ENCODE data around the gene JAKMIP1.

JAKMIP1 gene

DNA sequence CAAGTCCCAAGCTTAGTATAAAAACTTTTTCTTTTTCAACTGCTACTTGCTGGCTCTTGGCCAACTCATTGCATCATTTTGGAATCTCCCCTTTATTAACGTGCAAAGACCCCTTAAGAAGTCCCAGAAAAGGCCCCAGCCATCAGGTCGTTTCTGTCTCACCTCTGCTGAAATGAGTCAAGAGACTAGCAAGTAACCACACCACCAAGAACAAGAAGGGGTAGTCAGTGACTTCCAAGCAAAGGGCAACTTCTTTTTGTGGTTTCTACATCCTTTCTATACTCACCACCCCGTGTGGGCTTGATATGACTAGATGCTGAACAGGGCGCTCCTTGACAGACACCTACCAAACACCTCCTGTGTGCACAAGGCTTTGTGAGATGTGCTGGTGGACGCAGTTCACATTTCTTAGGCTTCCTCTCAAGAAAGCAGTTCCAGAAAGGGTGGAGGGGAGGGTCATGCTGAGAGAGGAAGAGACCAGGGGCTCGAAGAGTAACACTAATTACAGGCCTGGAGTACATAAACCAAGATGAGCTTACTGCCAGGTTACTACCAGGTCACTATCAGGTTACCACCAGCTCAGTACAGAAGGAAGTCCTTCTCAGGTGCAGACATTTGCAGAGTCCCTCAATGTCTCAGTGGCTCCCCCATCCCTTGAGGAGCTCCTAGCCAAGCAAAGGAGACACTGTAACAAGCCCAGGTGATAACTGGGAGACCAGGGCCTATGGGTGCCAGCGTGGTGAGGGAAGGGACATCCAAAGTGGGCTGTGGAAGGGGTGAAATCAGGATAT lies 19.3 kb downstream of the JAKMIP1 start:
- peak in 1 of 2 donors; percentile 27 for DNase-seq (ENCODE audit: low read depth in 2 of 2)

DNA sequence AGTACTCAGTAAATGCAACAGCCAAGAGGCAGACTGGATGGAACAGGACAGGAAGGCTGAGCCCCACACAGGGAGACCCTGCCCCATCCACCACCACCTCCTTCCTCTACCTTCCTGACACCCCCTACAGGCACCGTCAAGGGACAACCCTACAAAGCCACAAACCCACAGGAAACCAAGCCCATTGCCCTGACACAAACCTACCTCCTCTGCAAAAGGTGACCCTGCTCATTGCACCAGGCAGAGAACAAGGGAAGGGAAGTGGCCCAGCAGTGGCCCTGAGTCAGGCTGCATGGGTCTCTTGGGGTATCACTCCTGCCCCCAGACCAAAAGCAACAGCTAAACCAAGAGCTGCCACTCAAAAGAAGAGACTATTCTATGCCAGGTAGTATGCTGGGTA lies 21.0 kb downstream of the JAKMIP1 start:
- DNase-seq (ENCODE audit: low read depth in 2 of 2): no peak

DNA sequence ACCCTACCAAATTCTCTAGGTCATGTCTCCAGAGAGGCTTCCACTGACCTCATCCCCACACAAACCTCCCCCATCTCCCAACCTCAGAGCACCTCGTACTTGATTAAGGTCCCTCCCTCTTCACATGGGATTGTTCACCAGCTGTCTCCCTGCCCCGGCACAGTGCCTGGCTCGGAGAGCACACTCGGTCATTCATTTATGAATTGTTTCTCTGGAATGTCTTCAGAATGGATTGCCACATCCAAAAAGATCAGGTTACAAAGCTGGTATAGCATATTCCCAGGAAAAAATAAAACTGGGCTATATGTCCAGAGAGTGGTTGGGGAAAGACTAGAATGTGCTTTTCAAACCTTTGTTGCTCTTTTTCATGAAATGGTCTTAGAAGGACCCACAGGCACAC lies 21.6 kb downstream of the JAKMIP1 start:
- DNase-seq (ENCODE audit: low read depth in 2 of 2): no peak

DNA sequence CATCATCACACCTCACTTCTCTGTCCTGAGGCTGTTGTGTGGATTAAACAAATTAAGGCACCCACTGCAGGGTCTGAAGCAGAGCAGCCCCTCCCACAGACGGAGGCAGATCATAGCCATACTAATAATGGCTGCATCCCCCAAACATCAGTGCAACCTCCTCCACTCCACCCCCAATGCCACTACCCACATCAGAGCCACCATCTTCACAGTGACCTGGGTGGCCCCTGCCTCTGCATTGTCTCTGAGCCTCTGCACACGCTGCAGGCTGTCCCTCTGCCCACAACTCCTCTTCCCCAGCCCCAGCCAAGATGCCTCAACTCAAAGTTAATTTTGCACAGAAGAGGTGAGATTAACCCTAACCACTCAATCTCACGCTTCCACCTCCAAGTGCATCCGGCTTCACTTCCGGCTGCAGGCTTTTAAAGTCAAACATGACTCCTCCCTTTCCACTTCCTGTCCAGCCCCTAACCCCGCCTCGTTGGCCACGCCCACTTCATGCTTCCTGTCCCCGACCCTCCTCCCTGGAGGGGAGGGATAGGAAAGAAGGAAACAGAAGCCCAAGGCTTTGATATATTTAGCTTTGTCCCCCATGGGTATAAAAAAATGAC lies 22.7 kb downstream of the JAKMIP1 start:
- DNase-seq (ENCODE audit: low read depth in 2 of 2): no peak

DNA sequence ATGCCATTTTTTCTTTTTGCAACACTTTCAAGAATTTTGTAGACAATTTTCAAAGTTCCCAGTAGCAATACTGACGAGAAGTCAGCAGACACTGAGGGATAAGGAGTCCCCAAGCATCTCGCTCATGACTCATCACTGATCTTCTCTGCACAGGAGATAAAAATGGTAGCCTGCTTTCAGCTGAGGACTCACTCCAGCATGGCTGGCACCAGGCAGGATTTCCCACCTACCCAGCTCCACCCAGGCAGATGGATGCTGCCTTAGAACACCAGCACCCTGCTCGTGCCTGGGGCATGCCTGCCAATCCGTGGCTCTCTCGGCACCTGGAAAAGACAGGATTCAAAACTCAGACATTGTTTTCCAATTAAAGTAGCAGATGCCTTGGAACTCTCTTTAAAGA lies 24.9 kb downstream of the JAKMIP1 start:
- DNase-seq (ENCODE audit: low read depth in 2 of 2): no peak

DNA sequence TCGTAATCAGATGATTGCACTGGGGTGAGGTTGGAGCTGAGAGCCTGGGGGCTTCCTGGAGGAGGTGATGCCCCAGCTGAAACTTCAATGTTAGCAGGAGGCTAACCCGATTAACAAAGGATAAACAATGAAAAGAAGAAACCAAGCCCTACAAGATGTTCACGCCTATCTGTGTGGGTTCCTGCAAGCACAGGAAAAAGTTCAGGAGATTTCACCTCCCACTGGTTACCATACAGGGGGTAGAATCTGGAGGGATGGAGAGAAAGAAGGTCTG lies 27.5 kb downstream of the JAKMIP1 start:
- no peak for DNase-seq (ENCODE audit: low read depth in 2 of 2)

- no peak for DNase-seq (ENCODE audit: low read depth in 2 of 2)
These were observed 28.0 kb downstream of the JAKMIP1 start for GRCh38 chr4:6172093-6172926.

DNA sequence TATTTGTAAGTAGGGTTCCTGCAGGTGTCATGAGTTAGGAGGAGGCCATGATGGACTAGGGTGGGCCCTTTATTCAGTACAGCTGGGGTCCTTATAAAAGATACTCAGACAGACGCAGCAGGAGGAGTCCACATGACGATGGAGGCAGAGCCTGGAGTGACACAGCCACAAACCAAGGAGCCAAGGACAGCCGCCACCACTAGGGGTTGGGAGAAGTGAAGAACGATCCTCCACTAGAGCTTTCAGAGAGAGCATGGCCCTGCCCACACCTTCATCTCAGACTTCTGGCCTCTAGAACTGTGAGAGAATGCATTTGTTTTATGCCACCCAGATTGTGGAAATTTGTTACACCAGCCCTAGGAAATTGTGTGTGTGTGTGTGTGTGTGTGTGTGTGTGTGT lies 31.1 kb downstream of the JAKMIP1 start:
- no peak for DNase-seq (ENCODE audit: low read depth in 2 of 2)

DNA sequence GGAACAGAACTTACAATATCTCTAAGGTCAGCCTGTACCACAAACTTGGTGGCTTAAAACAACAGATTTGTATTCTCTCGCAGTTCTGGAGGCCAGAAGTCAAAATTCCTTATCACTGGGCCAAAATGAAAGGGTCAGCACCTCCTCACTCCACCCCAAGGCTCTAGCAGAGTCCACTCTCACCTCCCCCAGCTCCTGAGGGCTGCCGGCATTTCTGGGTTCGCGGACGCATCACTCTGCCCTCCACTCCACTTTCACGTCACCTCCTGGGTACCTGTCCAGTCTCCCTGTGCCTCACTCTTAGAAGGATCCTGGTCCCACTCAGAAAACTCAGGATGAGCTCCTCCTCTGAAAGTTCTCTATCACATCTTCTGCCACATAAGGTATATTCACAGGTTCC lies 34.6 kb downstream of the JAKMIP1 start:
- DNase-seq (ENCODE audit: low read depth in 2 of 2): no peak

GRCh38 chr4:6162885-6163284 lies 37.5 kb downstream of the JAKMIP1 start:
- DNase-seq (ENCODE audit: low read depth in 2 of 2): no peak

DNA sequence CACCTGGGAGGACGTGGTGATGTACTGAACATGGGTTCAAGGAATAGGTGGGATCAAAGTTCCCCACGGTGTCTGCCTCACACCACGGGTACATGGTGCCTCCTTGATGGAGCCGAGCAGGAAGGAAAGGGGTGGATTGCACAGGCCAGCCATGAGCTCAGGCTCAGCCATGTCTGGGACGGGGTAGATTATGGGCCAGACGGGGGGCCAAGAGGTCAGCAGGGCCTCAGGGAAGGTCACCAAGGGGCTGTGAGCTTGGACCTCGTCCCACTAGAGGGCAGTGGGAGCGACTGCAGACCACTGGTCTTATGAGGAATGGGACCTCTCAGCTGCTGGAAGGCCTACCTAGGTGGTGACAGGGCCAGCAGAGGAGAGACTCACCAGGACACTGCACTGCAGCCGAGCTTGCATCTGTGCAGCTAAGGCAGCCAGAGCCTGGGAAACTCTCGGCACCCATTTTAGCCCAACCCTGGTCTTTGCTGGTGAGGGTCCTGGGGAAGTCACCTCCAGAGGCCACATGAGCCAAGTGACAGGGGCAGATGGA lies 38.4 kb downstream of the JAKMIP1 start:
- no peak for DNase-seq (ENCODE audit: low read depth in 2 of 2)

DNA sequence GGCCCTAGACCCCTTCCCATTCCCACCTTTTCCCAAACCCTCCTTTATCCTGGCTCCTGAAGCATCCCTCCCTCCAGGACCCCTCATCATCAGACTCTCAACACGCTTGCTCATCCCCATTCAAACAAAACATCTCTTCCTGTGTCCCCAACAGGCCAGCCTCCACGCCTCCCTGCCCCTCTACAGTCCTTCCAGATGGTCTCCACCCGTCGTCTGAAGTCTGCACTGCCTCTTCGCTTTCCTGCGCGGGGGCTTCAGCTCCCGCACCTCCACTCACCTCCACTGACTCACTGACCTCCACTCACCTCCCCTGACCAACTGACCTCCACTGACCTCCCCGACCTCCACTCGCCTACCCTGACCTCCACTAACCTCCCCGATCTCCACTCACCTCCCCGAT lies 39.8 kb downstream of the JAKMIP1 start:
- DNase-seq (ENCODE audit: low read depth in 2 of 2): no peak

DNA sequence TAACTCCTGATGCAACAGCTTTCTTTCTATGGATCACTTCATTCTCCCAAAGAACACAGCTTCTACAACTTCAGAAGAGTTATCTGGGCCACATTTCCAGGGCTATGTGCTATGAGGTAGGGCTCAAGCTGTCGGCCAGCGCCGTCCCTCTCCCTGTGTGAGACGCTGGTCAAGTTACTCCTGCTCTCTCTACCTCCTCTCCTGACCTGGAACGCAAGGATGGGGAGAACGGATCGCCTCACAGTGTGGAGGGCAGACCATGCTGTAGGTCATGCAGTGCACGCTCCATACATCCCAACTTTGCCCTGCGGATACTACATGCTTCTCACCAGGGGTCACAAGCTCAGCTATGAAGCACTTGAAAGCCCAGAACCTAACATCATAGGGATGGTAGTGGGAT lies 42.4 kb downstream of the JAKMIP1 start:
- no peak for DNase-seq (ENCODE audit: low read depth in 2 of 2)

- DNase-seq (ENCODE audit: low read depth in 2 of 2): no peak
These were observed 44.2 kb downstream of the JAKMIP1 start for GRCh38 chr4:6155996-6156750.

GRCh38 chr4:6154875-6155274 lies 45.5 kb downstream of the JAKMIP1 start:
- no peak for DNase-seq (ENCODE audit: low read depth in 2 of 2)

DNA sequence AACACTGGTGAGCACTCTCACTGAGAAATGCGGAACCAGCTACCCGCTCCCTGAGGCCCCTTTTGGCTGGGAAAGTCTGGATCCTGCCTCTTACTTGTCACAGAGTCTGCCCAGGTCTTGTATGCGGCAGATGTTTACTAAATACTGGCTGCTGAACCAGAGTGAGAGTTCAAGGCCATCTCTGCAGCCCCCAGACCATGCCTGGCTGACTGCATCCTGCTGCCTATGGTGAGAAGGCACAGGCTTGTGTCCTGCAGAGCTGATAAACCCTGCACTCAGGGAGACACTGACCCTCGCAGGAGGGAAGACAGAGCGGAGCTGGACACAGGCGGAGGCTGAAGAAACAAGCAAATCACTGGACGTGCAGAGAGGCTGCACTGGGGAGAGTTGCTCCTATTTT lies 46.5 kb downstream of the JAKMIP1 start:
- no peak for DNase-seq (ENCODE audit: low read depth in 2 of 2)

DNA sequence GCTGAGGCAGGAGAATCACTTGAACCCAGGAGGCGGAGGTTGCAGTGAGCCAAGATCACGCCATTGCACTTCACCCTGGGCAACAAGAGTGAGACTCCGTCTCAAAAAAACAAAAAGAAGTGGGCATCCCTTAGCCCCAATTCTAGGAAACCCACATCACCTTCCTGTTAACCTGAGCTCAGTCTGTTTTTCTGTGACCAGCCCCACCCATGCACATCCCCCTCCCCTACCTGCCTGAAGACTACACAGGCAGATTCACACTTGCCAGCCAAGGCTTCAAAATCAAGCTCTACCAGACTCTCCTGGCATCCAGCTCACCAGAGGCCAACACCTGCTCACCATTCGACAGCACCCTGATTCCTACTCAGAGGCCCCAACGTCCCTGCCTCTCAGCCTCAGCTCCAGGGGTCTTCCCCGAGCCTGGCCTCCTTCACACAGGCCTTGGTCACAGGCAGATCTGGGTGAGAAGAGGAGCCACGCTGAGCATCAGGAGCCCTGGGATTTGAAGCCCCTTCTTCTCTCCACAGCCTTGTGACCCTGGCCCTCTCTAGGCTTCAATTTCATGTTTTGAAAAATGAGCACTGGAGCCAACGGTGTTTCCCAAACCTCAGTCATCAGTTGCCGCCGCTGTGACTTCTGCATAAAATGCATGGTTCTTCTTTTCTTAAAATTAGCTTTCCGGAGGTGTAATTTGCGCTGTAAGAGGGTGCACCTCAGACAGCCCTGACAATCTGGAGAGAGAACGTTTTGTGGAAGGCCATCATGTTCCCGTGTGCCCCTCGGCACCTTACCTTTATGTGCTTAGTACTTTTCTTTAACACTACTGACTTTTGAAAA lies 47.3 kb downstream of the JAKMIP1 start:
- no peak for DNase-seq (ENCODE audit: low read depth in 2 of 2)

DNA sequence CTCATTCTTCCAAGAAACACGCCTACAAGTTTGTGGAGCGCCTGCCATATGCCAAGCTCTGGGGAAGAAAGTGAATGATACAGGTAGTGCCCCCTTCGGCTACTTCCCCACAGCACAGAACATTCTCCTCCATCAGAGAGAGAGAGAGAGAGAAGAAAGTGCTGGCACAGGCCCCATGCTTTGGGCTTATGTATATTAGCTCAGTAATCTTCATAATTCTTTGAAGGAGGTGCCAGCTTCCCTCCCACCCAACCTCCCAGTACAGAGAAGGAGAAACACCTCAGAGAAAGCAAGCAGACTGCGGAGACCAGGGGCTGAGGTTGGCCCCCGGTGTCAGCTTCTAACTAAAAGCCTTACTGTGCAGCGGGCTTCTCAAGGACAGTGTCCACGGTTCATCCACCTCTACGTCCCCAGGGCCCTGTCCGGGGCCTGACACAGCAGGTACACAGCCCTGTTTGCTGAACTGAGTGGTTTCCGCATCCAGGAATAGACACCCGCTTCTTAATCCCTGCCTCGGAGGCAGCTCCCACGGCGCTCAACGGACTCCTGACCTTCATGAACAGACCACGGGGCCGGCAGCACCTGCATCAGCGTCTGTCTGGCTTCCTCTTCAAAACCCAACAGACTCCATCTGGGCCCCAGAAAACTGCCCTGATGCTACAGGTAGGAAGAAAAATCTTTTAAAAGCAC lies 50.2 kb downstream of the JAKMIP1 start:
- DNase-seq (ENCODE audit: low read depth in 2 of 2): no peak

GRCh38 chr4:6148506-6149205 lies 51.7 kb downstream of the JAKMIP1 start:
- DNase-seq (ENCODE audit: low read depth in 2 of 2): no peak

DNA sequence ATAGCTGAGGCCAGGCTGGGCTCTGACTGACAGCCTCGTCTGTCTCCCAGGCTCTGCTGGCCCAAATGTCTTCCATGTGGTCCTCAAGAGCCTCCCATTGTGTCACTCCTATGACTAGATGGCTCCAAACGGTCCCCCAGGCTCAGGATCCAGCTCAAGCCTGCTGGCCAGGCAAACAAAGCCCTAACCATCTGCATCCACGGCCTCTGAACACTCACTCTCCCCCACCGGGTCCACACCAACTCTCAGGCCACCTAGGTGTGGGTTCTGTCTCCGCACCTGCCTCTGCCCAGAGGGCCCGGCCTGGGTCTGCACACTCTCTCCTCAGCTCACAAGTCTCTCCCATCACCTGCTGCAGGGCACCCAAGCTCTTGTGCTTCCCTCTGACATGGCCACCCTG lies 52.9 kb downstream of the JAKMIP1 start:
- no peak for DNase-seq (ENCODE audit: low read depth in 2 of 2)

All from stimulated activated CD4-positive, alpha-beta T cell treated with anti-CD3 and anti-CD28 coated beads, Interleukin-15, amount 100 ng/mL, for 48 hours (primary cell).